GM23338 (cell line): ENCODE measurements around the gene EPHB3. TPM values are rescaled to one million over a fixed set of nuclear protein-coding genes. Genes with fewer than 3 reads are reported as not detected.

ENCODE experiments used
- ATAC-seq: fragments of 200-7000 bp; cut with Tn5 transposase; 3 replicates; pipeline ENCODE4 v1.9.1; 2020
- DNase-seq: peaks from one replicate; pipeline ENCODE4 v3.0.0-alpha.2; 2015; ENCODE audit warnings: low spot score
- H2AFZ ChIP-seq: fragments of 200-600 bp; sonication (generic); 2 replicates; pipeline ENCODE4 v1.8.0; 2016; ENCODE audit warnings: antibody characterized with exemption, mild to moderate bottlenecking, moderate library complexity
- H3F3A ChIP-seq: fragments of 200-600 bp; sonication (generic); replicated peaks from 2 replicates; pipeline ENCODE4 v1.8.0; 2017; ENCODE audit warnings: antibody characterized with exemption, mixed run types, low read depth
- H3K27ac ChIP-seq: fragments of 200-600 bp; sonication (generic); 2 replicates; pipeline ENCODE4 v1.6.1; 2016; ENCODE audit warnings: low read depth
- H3K27me3 ChIP-seq: fragments of 200-600 bp; sonication (generic); 2 replicates; pipeline ENCODE4 v1.8.0; 2016; ENCODE audit warnings: mild to moderate bottlenecking, mixed run types, moderate library complexity; ENCODE audit not compliant: insufficient read depth
- H3K36me3 ChIP-seq: fragments of 200-600 bp; sonication (generic); 2 replicates; pipeline ENCODE4 v1.8.0; 2016; ENCODE audit warnings: mild to moderate bottlenecking; ENCODE audit not compliant: insufficient read depth
- H3K4me1 ChIP-seq: fragments of 200-600 bp; sonication (generic); 2 replicates; pipeline ENCODE4 v1.8.0; 2016; ENCODE audit warnings: mild to moderate bottlenecking, moderate library complexity; ENCODE audit not compliant: insufficient read depth
- H3K4me2 ChIP-seq: fragments of 200-600 bp; sonication (generic); 2 replicates; pipeline ENCODE4 v1.7.1; 2017; ENCODE audit warnings: mixed run types
- H3K4me3 ChIP-seq: fragments of 200-600 bp; sonication (generic); 2 replicates; pipeline ENCODE4 v1.6.1; 2016; ENCODE audit warnings: mixed run types
- H3K79me2 ChIP-seq: fragments of 200-600 bp; sonication (generic); replicated peaks from 2 replicates; pipeline ENCODE4 v1.8.0; 2017; ENCODE audit warnings: mild to moderate bottlenecking; ENCODE audit not compliant: insufficient read depth
- H3K9me2 ChIP-seq: fragments of 200-600 bp; sonication (generic); 2 replicates; pipeline ENCODE4 v1.8.0; 2017; ENCODE audit not compliant: insufficient read depth
- H4K20me1 ChIP-seq: fragments of 200-600 bp; sonication (generic); replicated peaks from 2 replicates; pipeline ENCODE4 v1.8.0; 2017; ENCODE audit warnings: mild to moderate bottlenecking; ENCODE audit not compliant: insufficient read depth
- H3K27ac Mint-ChIP-seq: 2 replicates; pipeline ENCODE4 v1.8.0; 2020; ENCODE audit warnings: inconsistent platforms, mild to moderate bottlenecking, moderate library complexity, mixed read lengths
- H3K27me3 Mint-ChIP-seq: 3 replicates; pipeline ENCODE4 v1.8.0; 2022; ENCODE audit warnings: low read depth, mild to moderate bottlenecking, moderate library complexity, mixed read lengths, inconsistent platforms; ENCODE audit not compliant: insufficient read depth, poor library complexity
- H3K36me3 Mint-ChIP-seq: 3 replicates; pipeline ENCODE4 v1.8.0; 2021; ENCODE audit warnings: low read depth, mild to moderate bottlenecking, inconsistent platforms, moderate library complexity, mixed read lengths
- H3K4me1 Mint-ChIP-seq: 3 replicates; pipeline ENCODE4 v1.8.0; 2020; ENCODE audit warnings: mild to moderate bottlenecking, inconsistent platforms, mixed read lengths
- H3K4me3 Mint-ChIP-seq: 3 replicates; pipeline ENCODE4 v1.8.0; 2021; ENCODE audit warnings: moderate library complexity, mild to moderate bottlenecking, inconsistent platforms, mixed read lengths
- H3K9me3 Mint-ChIP-seq: 3 replicates; pipeline ENCODE4 v1.8.0; 2020; ENCODE audit warnings: moderate library complexity, mild to moderate bottlenecking, inconsistent platforms, mixed read lengths
- CREB1 ChIP-seq: fragments of 250-450 bp; sonication (Bioruptor Pico); IDR thresholded peaks from 2 replicates; pipeline ENCODE4 v1.5.0; 2020; ENCODE audit warnings: low read depth, mild to moderate bottlenecking, moderate library complexity
- ETS1 ChIP-seq: IDR thresholded peaks from 2 replicates; pipeline ENCODE4 v1.6.1; 2016; ENCODE audit warnings: antibody characterized with exemption
- EZH2 ChIP-seq: fragments of 200-600 bp; sonication (generic); IDR thresholded peaks from one replicate; pipeline ENCODE4 v1.8.0; 2017; ENCODE audit warnings: antibody characterized with exemption, mild to moderate bottlenecking, low read depth; ENCODE audit not compliant: unreplicated experiment
- JUNB ChIP-seq: IDR thresholded peaks from one replicate; pipeline ENCODE4 v1.6.1; 2016; ENCODE audit warnings: antibody characterized with exemption; ENCODE audit not compliant: unreplicated experiment
- NANOG ChIP-seq: IDR thresholded peaks from 2 replicates; pipeline ENCODE4 v1.6.1; 2016; ENCODE audit warnings: antibody characterized with exemption, borderline replicate concordance
- POLR2AphosphoS5 ChIP-seq: IDR thresholded peaks from 2 replicates; pipeline ENCODE4 v1.6.1; 2016; ENCODE audit warnings: antibody characterized with exemption, low read depth
- REST ChIP-seq: IDR thresholded peaks from one replicate; pipeline ENCODE4 v1.6.1; 2018; ENCODE audit warnings: antibody characterized with exemption; ENCODE audit not compliant: unreplicated experiment
- ZNF114 ChIP-seq: fragments of 250-450 bp; sonication (Bioruptor Pico); IDR thresholded peaks from 2 replicates; pipeline ENCODE4 v1.5.0; 2020; ENCODE audit warnings: mild to moderate bottlenecking, moderate library complexity
- ZNF331 ChIP-seq: fragments of 250-450 bp; sonication (Bioruptor Pico); IDR thresholded peaks from 2 replicates; pipeline ENCODE4 v1.5.0; 2020; ENCODE audit warnings: low read depth, mild to moderate bottlenecking, moderate library complexity
- polyA plus RNA-seq: library from polyadenylated mRNA; unstranded; fragments of >200 nt; fragmentation: Nextera tagmentation; extraction: Ambion mirVana; gene quantifications from 2 replicates; pipeline ENCODE4 v1.2.1, GENCODE V29; 2016
- total RNA-seq: library from RNA; depleted of rRNA; stranded (reverse); fragments of >200 nt; shearing (Covaris generic); gene quantifications from 2 replicates; pipeline ENCODE4 v1.2.3, GENCODE V29; 2014

EPHB3 gene
- total and polyA plus RNA-seq, 2 experiments from 2014 or later = 0.57 to 2.0 TPM

- ATAC-seq = no peak
- H3K4me3 Mint-ChIP-seq = no peak overlapping the region
- Histone ChIP-seq H3K4me3 (no peak overlapping the region), H3K36me3 (no peaks in the 10 kb centered on the region), H3K27me3 (peaks cover 7% of the 10 kb centered on the region; the same call in 1 of the 2 replicates), H4K20me1 (no peaks in the 10 kb centered on the region), H3F3A (no peaks in the 10 kb centered on the region), H3K4me2 (no peak overlapping the region), H3K27ac (no peak overlapping the region), H3K9me2 (no peaks in the 10 kb centered on the region), H3K4me1 (no peaks in the 10 kb centered on the region), H3K79me2 (no peaks in the 10 kb centered on the region), H2AFZ (no peak overlapping the region)
- no peaks in the 10 kb centered on the region for H3K36me3 Mint-ChIP-seq
- no peak for DNase-seq
- no peak overlapping the region for H3K27ac Mint-ChIP-seq
- TF ChIP-seq JUNB = no peak
- no peak for TF ChIP-seq ETS1
- no peak for TF ChIP-seq POLR2AphosphoS5
- peaks cover 3% of the 10 kb centered on the region; the same call in 1 of the 3 replicates for H3K9me3 Mint-ChIP-seq
- peaks cover 3% of the 10 kb centered on the region; the same call in 2 of the 3 replicates for H3K4me1 Mint-ChIP-seq
- peaks cover 7% of the 10 kb centered on the region for H3K27me3 Mint-ChIP-seq
Observed at GRCh38 chr3:184619369-184619768, 57.8 kb downstream of the EPHB3 start.

- Histone ChIP-seq H3K27me3 (peaks cover 7% of the 10 kb centered on the region; the same call in 1 of the 2 replicates), H3K36me3 (no peaks in the 10 kb centered on the region), H2AFZ (no peak overlapping the region), H3K4me1 (no peaks in the 10 kb centered on the region), H3K9me2 (no peaks in the 10 kb centered on the region), H4K20me1 (no peaks in the 10 kb centered on the region), H3K27ac (no peak overlapping the region), H3K4me3 (no peak overlapping the region), H3K4me2 (no peak overlapping the region), H3F3A (no peaks in the 10 kb centered on the region), H3K79me2 (no peaks in the 10 kb centered on the region)
- Mint-ChIP-seq H3K36me3 (no peaks in the 10 kb centered on the region), H3K27ac (no peak overlapping the region), H3K27me3 (peaks cover 7% of the 10 kb centered on the region), H3K4me3 (no peak overlapping the region), H3K4me1 (peaks cover 3% of the 10 kb centered on the region; the same call in 2 of the 3 replicates), H3K9me3 (peaks cover 3% of the 10 kb centered on the region; the same call in 1 of the 3 replicates)
- TF ChIP-seq POLR2AphosphoS5 (no peak), ZNF114 (CRISPR knock-in tag) (no peak), JUNB (no peak), CREB1 (no peak), ZNF331 (CRISPR knock-in tag) (no peak)
- DNase-seq (no peak), ATAC-seq (no peak)
Observed at GRCh38 chr3:184619787-184620430, 58.3 kb downstream of the EPHB3 start.

- Mint-ChIP-seq H3K4me3 (no peak overlapping the region), H3K36me3 (no peaks in the 10 kb centered on the region), H3K27ac (no peak overlapping the region), H3K4me1 (peaks cover 3% of the 10 kb centered on the region; the same call in 2 of the 3 replicates), H3K9me3 (no peaks in the 10 kb centered on the region), H3K27me3 (peaks cover 7% of the 10 kb centered on the region)
- H3K27me3 ChIP-seq = 0 out of 2 replicates have a peak, but pooled peaks cover 3% of the 10 kb centered on the region
- no peaks in the 10 kb centered on the region for H3K9me2 ChIP-seq
- no peak overlapping the region for H3K4me3 ChIP-seq
- H3K4me2 ChIP-seq = no peak overlapping the region
- ATAC-seq (no peak), DNase-seq (no peak)
- no peak overlapping the region for H2AFZ ChIP-seq
- no peaks in the 10 kb centered on the region for H3K36me3 ChIP-seq
- H3K27ac ChIP-seq = no peak overlapping the region
- no peaks in the 10 kb centered on the region for H3F3A ChIP-seq
- H3K4me1 ChIP-seq = no peaks in the 10 kb centered on the region
- H3K79me2 ChIP-seq = no peaks in the 10 kb centered on the region
- H4K20me1 ChIP-seq = no peaks in the 10 kb centered on the region
- TF ChIP-seq EZH2 = no peak
- no peak for TF ChIP-seq NANOG
- no peak for TF ChIP-seq REST
- no peak for TF ChIP-seq ZNF114 (CRISPR knock-in tag)
- no peak for TF ChIP-seq ETS1
Observed at GRCh38 chr3:184620475-184621119, 59.0 kb downstream of the EPHB3 start.
